SK-N-SH (cell line): ENCODE measurements around the gene TUBB1. TPM values are rescaled to one million over a fixed set of nuclear protein-coding genes. Genes with fewer than 3 reads are reported as not detected.

Source experiments
- CTCF ChIA-PET: fragments of 300-600, 350-600 bp; formaldehyde crosslinking; extraction: SDS; loops from one replicate; lab custom pipeline; 2021; lab: Yijun Ruan, JAX
- POLR2A ChIA-PET: fragments of 350-600 bp; sonication (Branson Sonifier 250); formaldehyde crosslinking; extraction: SDS; loops from one replicate; lab custom pipeline; 2020; ENCODE audit warnings: antibody characterized with exemption, inconsistent platforms; lab: Yijun Ruan, JAX
- DNase-seq: peaks from one replicate; pipeline ENCODE4 v3.0.0; 2012
- H2AFZ ChIP-seq: fragments of 200-600 bp; sonication (generic); 2 replicates; pipeline ENCODE4 v1.8.1; 2016; ENCODE audit warnings: antibody characterized with exemption, mild to moderate bottlenecking, low read depth
- H3F3A ChIP-seq: fragments of 200-600 bp; sonication (generic); replicated peaks from 2 replicates; pipeline ENCODE3; 2016; ENCODE audit warnings: antibody characterized with exemption, mild to moderate bottlenecking; ENCODE audit not compliant: insufficient read depth
- H3K27ac ChIP-seq, 2 experiments: fragments of 200-500 bp in 1 of 2; fragments of 200-600 bp in 1 of 2; sonication (Bioruptor generic) in 1 of 2; sonication (generic), shearing (Covaris generic) in 1 of 2; 2 replicates each; pipeline versions ENCODE4 v1.5.1 to v1.6.1; 2014 to 2016; ENCODE audit warnings: low read depth in 2 of 2, inconsistent platforms in 1 of 2, low read length in 1 of 2, mild to moderate bottlenecking in 1 of 2, mixed read lengths in 1 of 2
- H3K27me3 ChIP-seq: fragments of 200-600 bp; sonication (generic), shearing (Covaris generic); 2 replicates; pipeline ENCODE4 v1.6.1; 2016; ENCODE audit warnings: mixed run types; ENCODE audit not compliant: insufficient read depth
- H3K36me3 ChIP-seq, 2 experiments: fragments of 200-500 bp in 1 of 2; fragments of 200-600 bp in 1 of 2; sonication (Bioruptor generic) in 1 of 2; sonication (generic) in 1 of 2; replicated peaks in 1 of 2; 2 replicates each; pipeline versions ENCODE3 to v1.5.1; 2014 to 2016; ENCODE audit warnings: low read length in 1 of 2, mild to moderate bottlenecking in 1 of 2; ENCODE audit not compliant: insufficient read depth in 2 of 2, control insufficient read depth in 1 of 2
- H3K4me1 ChIP-seq, 2 experiments: fragments of 200-500 bp in 1 of 2; fragments of 200-600 bp in 1 of 2; sonication (Bioruptor generic) in 1 of 2; sonication (generic), shearing (Covaris generic) in 1 of 2; 2 replicates each; pipeline versions ENCODE4 v1.5.1 to v1.6.1; 2014 to 2016; ENCODE audit warnings: low read depth in 1 of 2, low read length in 1 of 2, mixed run types in 1 of 2; ENCODE audit not compliant: insufficient read depth in 2 of 2, control insufficient read depth in 1 of 2
- H3K4me2 ChIP-seq: fragments of 200-600 bp; sonication (generic), shearing (Covaris generic); 2 replicates; pipeline ENCODE4 v1.6.1; 2017; ENCODE audit warnings: mixed run types
- H3K4me3 ChIP-seq, 2 experiments: fragments of 200-500 bp in 1 of 2; fragments of 200-600 bp in 1 of 2; sonication (Bioruptor generic) in 1 of 2; sonication (generic), shearing (Covaris generic) in 1 of 2; 2 replicates each; pipeline versions ENCODE4 v1.5.1 to v1.8.1; 2014 to 2016; ENCODE audit warnings: low read depth in 2 of 2, inconsistent platforms in 1 of 2, low read length in 1 of 2, mild to moderate bottlenecking in 1 of 2, mixed read lengths in 1 of 2, moderate library complexity in 1 of 2
- H3K79me2 ChIP-seq: fragments of 200-600 bp; sonication (generic); 2 replicates; pipeline ENCODE4 v1.8.1; 2017; ENCODE audit warnings: mild to moderate bottlenecking; ENCODE audit not compliant: insufficient read depth
- H3K9ac ChIP-seq: fragments of 200-600 bp; sonication (generic); 2 replicates; pipeline ENCODE4 v1.6.1; 2017; ENCODE audit warnings: mixed run types
- H3K9me2 ChIP-seq: fragments of 200-600 bp; sonication (generic); 2 replicates; pipeline ENCODE4 v1.6.1; 2017; ENCODE audit warnings: mixed run types
- H3K9me3 ChIP-seq: fragments of 200-600 bp; sonication (generic); 2 replicates; pipeline ENCODE4 v1.6.1; 2017; ENCODE audit warnings: mixed run types, mild to moderate bottlenecking, moderate library complexity
- H4K20me1 ChIP-seq: fragments of 200-600 bp; sonication (generic); 2 replicates; pipeline ENCODE4 v1.6.1; 2017; ENCODE audit warnings: mild to moderate bottlenecking, mixed run types; ENCODE audit not compliant: insufficient read depth
- ELF1 ChIP-seq: IDR thresholded peaks from 2 replicates; pipeline ENCODE4 v1.4.0; 2012
- FOSL2 ChIP-seq: IDR thresholded peaks from 2 replicates; pipeline ENCODE4 v1.4.0; 2012; ENCODE audit warnings: low read depth, mild to moderate bottlenecking, moderate library complexity, borderline replicate concordance
- FOXJ3 ChIP-seq: sonication (generic); formaldehyde crosslinking; IDR thresholded peaks from 2 replicates; pipeline ENCODE4 v1.5.1; 2020; ENCODE audit warnings: mild to moderate bottlenecking, missing genetic modification reagents
- GATA2 ChIP-seq: sonication (generic); formaldehyde crosslinking; IDR thresholded peaks from 2 replicates; pipeline ENCODE4 v1.5.0; 2020; ENCODE audit warnings: mild to moderate bottlenecking, missing genetic modification reagents
- MXI1 ChIP-seq: IDR thresholded peaks from 2 replicates; pipeline ENCODE4 v1.6.1; 2012; ENCODE audit warnings: mild to moderate bottlenecking, low read depth, low read length, improper control_type of control experiment
- NFIC ChIP-seq: IDR thresholded peaks from 2 replicates; pipeline ENCODE4 v1.4.0; 2012; ENCODE audit warnings: borderline replicate concordance
- NRF1 ChIP-seq: IDR thresholded peaks from 2 replicates; pipeline ENCODE4 v1.6.1; 2012; ENCODE audit warnings: low read depth, mild to moderate bottlenecking, low read length
- PBX3 ChIP-seq: IDR thresholded peaks from 2 replicates; pipeline ENCODE4; 2012
- POLR2AphosphoS5 ChIP-seq: IDR thresholded peaks from 2 replicates; pipeline ENCODE4 v1.6.1; 2012; ENCODE audit warnings: low read depth, low read length
- RCOR1 ChIP-seq: fragments of 150-350 bp; IDR thresholded peaks from 2 replicates; pipeline ENCODE4 v1.6.1; 2017; ENCODE audit warnings: antibody characterized with exemption, low read length
- SMC3 ChIP-seq: IDR thresholded peaks from 2 replicates; pipeline ENCODE4 v1.6.1; 2012; ENCODE audit warnings: low read depth, low read length, improper control_type of control experiment
- USF1 ChIP-seq: IDR thresholded peaks from 2 replicates; pipeline ENCODE4 v1.4.0; 2012; ENCODE audit warnings: low read depth, borderline replicate concordance
- USF2 ChIP-seq: fragments of 150-350 bp; IDR thresholded peaks from 2 replicates; pipeline ENCODE4 v1.6.1; 2017; ENCODE audit warnings: antibody characterized with exemption, low read length, low read depth, borderline replicate concordance
- WGBS: methylation state at CpG from one replicate; pipeline ENCODE4 v1.1.6; 2017; ENCODE audit warnings: low lambda C conversion rate; 5-methylcytosine and 5-hydroxymethylcytosine counted together
- polyA plus RNA-seq, 3 experiments: library from polyadenylated mRNA; depleted of rRNA; stranded (reverse); fragments of >200 nt; gene quantifications; 2 replicates each; pipeline ENCODE4 v1.2.3, GENCODE V29; 2012

The TUBB1 gene
- polyA plus RNA-seq, 1 of the 3 experiments (the other 2 are of a cell fraction), result not detected

- TF ChIP-seq PBX3, result no peak
- no peak for TF ChIP-seq NFIC
- TF ChIP-seq SMC3, result no peak
Observed at GRCh38 chr20:59015411-59015810, 3.8 kb upstream of the TUBB1 start (continued).

GRCh38 chr20:59015812-59016711 lies 3.2 kb upstream of the TUBB1 start:
- Histone ChIP-seq H3K9ac (no peak overlapping the region), H3K36me3 (no peaks in the 10 kb centered on the region), H3K4me2 (no peak overlapping the region), H3K9me2 (no peaks in the 10 kb centered on the region), H2AFZ (no peak overlapping the region), H4K20me1 (no peaks in the 10 kb centered on the region), H3K4me3 (no peak overlapping the region), H3F3A (peaks cover 17% of the 10 kb centered on the region), H3K4me1 (peaks cover 19 to 44% of the 10 kb centered on the region in 2 experiments; a peak in 3 of 4 replicates), H3K27me3 (no peaks in the 10 kb centered on the region), H3K27ac (peak overlapping the region in 1 of 2 experiments; percentile 64; a peak in 2 of 4 replicates), H3K79me2 (peaks cover 9% of the 10 kb centered on the region; the same call in 1 of the 2 replicates), H3K9me3 (no peaks in the 10 kb centered on the region)
- TF ChIP-seq GATA2 (CRISPR knock-in tag), result peak; percentile 82
- TF ChIP-seq MXI1, result peak; percentile 20; the same call in 1 of the 2 replicates
- no peak for TF ChIP-seq FOSL2
- TF ChIP-seq RCOR1, result peak; percentile 12; the same call in 1 of the 2 replicates
- TF ChIP-seq NRF1, result no peak
- TF ChIP-seq FOXJ3, result 0 out of 2 replicates have a peak, but pooled peaks have one; percentile 50
- peak; percentile 69 for DNase-seq
- CTCF ChIA-PET, result interaction anchor here (0.6 to 1.9 kb wide), 4 partner anchors 14 to 207 kb away, joined by 3 to 9 read pairs (median 4); no protein-coding TSS in a partner anchor
- POLR2A ChIA-PET, result interaction anchor here (0.5 to 1.7 kb wide), 2 partner anchors 13 to 26 kb away, joined by 3 to 5 read pairs; no protein-coding TSS in a partner anchor
- 82% methylated on average over 16 of the region's 16 CpGs for WGBS

- TF ChIP-seq USF2 (no peak), POLR2AphosphoS5 (no peak), NFIC (no peak), USF1 (peak; percentile 58; the same call in 1 of the 2 replicates), ELF1 (no peak)
- ChIA-PET POLR2A (interaction anchor here (0.5 to 2.4 kb wide), 3 partner anchors 12 to 27 kb away, joined by 3 to 7 read pairs (median 5); partner anchors contain the start of gene ATP5F1E), CTCF (interaction anchor here (0.6 to 1.9 kb wide), 3 partner anchors 32 to 206 kb away, joined by 3 to 9 read pairs (median 4); no protein-coding TSS in a partner anchor)
- peaks cover 9% of the 10 kb centered on the region; the same call in 1 of the 2 replicates for H3K79me2 ChIP-seq
- WGBS, result 69% methylated on average over 4 of the region's 4 CpGs
- no peaks in the 10 kb centered on the region for H3K9me2 ChIP-seq
- no peaks in the 10 kb centered on the region for H3K9me3 ChIP-seq
- no peak overlapping the region for H3K4me3 ChIP-seq
- no peaks in the 10 kb centered on the region for H4K20me1 ChIP-seq
- DNase-seq, result no peak
- H3K36me3 ChIP-seq, result no peaks in the 10 kb centered on the region
- no peaks in the 10 kb centered on the region for H3K27me3 ChIP-seq
- H3K4me1 ChIP-seq, result peaks cover 13 to 42% of the 10 kb centered on the region in 2 experiments
- H3K9ac ChIP-seq, result no peak overlapping the region
- H3F3A ChIP-seq, result peaks cover 22% of the 10 kb centered on the region
- H3K4me2 ChIP-seq, result no peak overlapping the region
- no peak overlapping the region for H2AFZ ChIP-seq
- H3K27ac ChIP-seq, result peak overlapping the region in 1 of 2 experiments; percentile 64; a peak in 3 of 4 replicates
Observed at GRCh38 chr20:59016795-59017492, 2.3 kb upstream of the TUBB1 start.
